HepG2 (cell line): ENCODE data around the gene LDLRAD4. TPM values are rescaled to one million over a fixed set of nuclear protein-coding genes. Genes with fewer than 3 reads are reported as not detected.

Experiments used
- ATAC-seq: fragments of 200-7000 bp; cut with Tn5 transposase; 3 replicates; pipeline ENCODE4 v1.9.1; 2020; ENCODE audit warnings: mild to moderate bottlenecking, moderate library complexity
- BruUV-seq: library from RNA; stranded (reverse); fragments of 400-500 nt; replicated peaks from 2 replicates; lab custom pipeline; 2021; lab: Mats Ljungman, UMichigan
- CTCF ChIA-PET: fragments of 300-600 bp; formaldehyde crosslinking; extraction: SDS; loops from one replicate; lab custom pipeline; 2021; ENCODE audit warnings: low total read pairs, inconsistent platforms, low intra/inter-chr PET ratio; lab: Yijun Ruan, JAX
- POLR2A ChIA-PET: fragments of 350-600 bp; sonication (Branson Sonifier 250); formaldehyde crosslinking; loops from one replicate; lab custom pipeline; 2020; ENCODE audit warnings: antibody characterized with exemption, inconsistent platforms; lab: Yijun Ruan, JAX
- DNase-seq: peaks from one replicate; pipeline ENCODE4 v3.0.0-alpha.2; 2015; ENCODE audit warnings: low spot score
- FAIRE-seq: peaks from 3 replicates; lab custom pipeline; 2011; peaks lifted over from hg19 to GRCh38; lab: Jason Lieb, UNC
- H2AFZ ChIP-seq: one replicate; pipeline ENCODE4 v1.6.1; 2011; ENCODE audit warnings: low read length, inconsistent platforms
- H3K27ac ChIP-seq: fragments of 300-600 bp; 3 replicates; pipeline ENCODE4 v1.8.0; 2011; ENCODE audit warnings: mixed run types, mild to moderate bottlenecking, mixed read lengths, low read length, inconsistent platforms; ENCODE audit not compliant: insufficient read depth; ENCODE audit errors: extremely low read length
- H3K27me3 ChIP-seq, 2 experiments: fragments of 200-600 bp in 1 of 2; 2 replicates in 1 of 2; 3 replicates in 1 of 2; pipeline versions ENCODE4 v1.6.0 to v1.8.0; 2011; ENCODE audit warnings: low read length in 2 of 2, mild to moderate bottlenecking in 2 of 2, moderate library complexity in 2 of 2, inconsistent platforms in 1 of 2; ENCODE audit not compliant: insufficient read depth in 2 of 2, control insufficient read depth in 1 of 2
- H3K36me3 ChIP-seq, 2 experiments: fragments of 200-600 bp in 1 of 2; replicated peaks in 1 of 2; 2 replicates in 1 of 2; 3 replicates in 1 of 2; pipeline versions ENCODE4 v1.5.1 to v1.8.0; 2011; ENCODE audit warnings: low read length in 2 of 2, inconsistent platforms in 1 of 2; ENCODE audit not compliant: insufficient read depth in 2 of 2, control insufficient read depth in 1 of 2
- H3K4me1 ChIP-seq: 2 replicates; pipeline ENCODE4 v1.5.1; 2012; ENCODE audit warnings: low read length, inconsistent platforms; ENCODE audit not compliant: insufficient read depth
- H3K4me2 ChIP-seq: 2 replicates; pipeline ENCODE4 v1.6.0; 2011; ENCODE audit warnings: low read depth, low read length, inconsistent platforms
- H3K4me3 ChIP-seq, 3 experiments: fragments of 200-600 bp in 1 of 3; sonication (generic), shearing (Covaris generic) in 1 of 3; replicated peaks in 1 of 3; 2 replicates each; pipeline ENCODE4 v1.5.1; 2011 to 2016; ENCODE audit warnings: low read length in 3 of 3, inconsistent platforms in 2 of 3, low read depth in 2 of 3, mild to moderate bottlenecking in 2 of 3, control low read depth in 1 of 3, mixed read lengths in 1 of 3; ENCODE audit not compliant: insufficient read depth in 1 of 3
- H3K79me2 ChIP-seq: one replicate; pipeline ENCODE4 v1.6.1; 2011; ENCODE audit warnings: low read length, inconsistent platforms; ENCODE audit not compliant: insufficient read depth
- H3K9ac ChIP-seq: 2 replicates; pipeline ENCODE4 v1.6.0; 2011; ENCODE audit warnings: mild to moderate bottlenecking, low read depth, low read length, inconsistent platforms; ENCODE audit not compliant: insufficient read depth
- H3K9me3 ChIP-seq: 2 replicates; pipeline ENCODE4 v1.5.1; 2012; ENCODE audit warnings: mild to moderate bottlenecking, low read length
- H4K20me1 ChIP-seq: 2 replicates; pipeline ENCODE4 v1.6.0; 2011; ENCODE audit warnings: inconsistent platforms, mild to moderate bottlenecking, low read length, moderate library complexity; ENCODE audit not compliant: insufficient read depth
- HCFC1 ChIP-seq: fragments of 150-350 bp; IDR thresholded peaks from 2 replicates; pipeline ENCODE4 v1.6.1; 2014; ENCODE audit warnings: low read depth, low read length
- MTA1 ChIP-seq: sonication (generic); formaldehyde crosslinking; IDR thresholded peaks from 2 replicates; pipeline ENCODE4 v1.4.0; 2020; ENCODE audit warnings: missing genetic modification reagents, mild to moderate bottlenecking, borderline replicate concordance
- NFYC ChIP-seq: IDR thresholded peaks from 2 replicates; pipeline ENCODE4 v1.6.1; 2016; ENCODE audit warnings: missing genetic modification reagents, missing compliant biosample characterization
- NPAS2 ChIP-seq: sonication (generic); formaldehyde crosslinking; IDR thresholded peaks from 2 replicates; pipeline ENCODE4 v1.8.0; 2022; ENCODE audit warnings: mild to moderate bottlenecking, missing genetic modification reagents, borderline replicate concordance
- PITX1 ChIP-seq: sonication (generic); formaldehyde crosslinking; IDR thresholded peaks from 2 replicates; pipeline ENCODE4 v1.5.1; 2020; ENCODE audit warnings: mild to moderate bottlenecking, missing genetic modification reagents
- RFX3 ChIP-seq: IDR thresholded peaks from 2 replicates; pipeline ENCODE4 v1.6.1; 2016; ENCODE audit warnings: missing biosample characterization, missing genetic modification reagents
- SAP130 ChIP-seq: IDR thresholded peaks from 2 replicates; pipeline ENCODE4 v1.6.1; 2016; ENCODE audit warnings: low read depth
- ZEB1 ChIP-seq: IDR thresholded peaks from 2 replicates; pipeline ENCODE4 v1.6.1; 2012; ENCODE audit warnings: mild to moderate bottlenecking, low read depth, inconsistent platforms; ENCODE audit not compliant: insufficient replicate concordance
- ZNF556 ChIP-seq: sonication (generic); formaldehyde crosslinking; IDR thresholded peaks from 2 replicates; pipeline ENCODE4 v1.4.0; 2020; ENCODE audit warnings: mild to moderate bottlenecking, missing genetic modification reagents, borderline replicate concordance
- ZNF816 ChIP-seq: sonication (generic); formaldehyde crosslinking; IDR thresholded peaks from 2 replicates; pipeline ENCODE4 v1.8.0; 2022; ENCODE audit warnings: missing genetic modification reagents, mild to moderate bottlenecking, borderline replicate concordance
- WGBS: methylation state at CpG from one replicate; pipeline ENCODE4 v1.1.6; 2017; ENCODE audit warnings: low lambda C conversion rate; 5-methylcytosine and 5-hydroxymethylcytosine counted together
- in situ Hi-C: cut with HindIII; loops from 2 replicates; pipeline ENCODE4 v1.10.0; 2017; ENCODE audit warnings: low pct_unique_long_range_greater_than_20kb; ENCODE audit not compliant: extremely low pct_ligation_motif_present
- intact Hi-C: fragments of 100-400 bp; cut with micrococcal nuclease; formaldehyde crosslinking; loops from one replicate; pipeline ENCODE4 v1.10.0; 2022; ENCODE audit not compliant: unreplicated experiment
- polyA plus RNA-seq, 8 experiments: library from polyadenylated mRNA; depleted of rRNA in 3 of 8; stranded (reverse) in 7 of 8; unstranded in 1 of 8; fragments of >200 nt; fragmentation: Illumina TruSeq in 4 of 8; extraction: Trizol in 4 of 8; gene quantifications; 2 replicates each; pipeline versions ENCODE4 v1.2.1 to v1.2.3, GENCODE V29; 2011 to 2016; ENCODE audit warnings: low read depth in 4 of 8, missing spikeins in 1 of 8, mixed read lengths in 1 of 8; ENCODE audit not compliant: insufficient read depth in 1 of 8
- total RNA-seq, 5 experiments: library from RNA; depleted of rRNA; stranded (reverse); fragments of >200 nt; fragmentation: Illumina TruSeq; extraction: Trizol; gene quantifications; 2 replicates each; pipeline ENCODE4 v1.2.3, GENCODE V29; 2016; ENCODE audit warnings: low read depth in 1 of 5
- TF ChIP-seq, protein P1 (sequence below): sonication (generic); formaldehyde crosslinking; IDR thresholded peaks from one replicate; pipeline ENCODE4 v1.5.1; 2020; ENCODE audit warnings: mild to moderate bottlenecking, missing genetic modification reagents; ENCODE audit errors: not compliant biosample characterization
- TF ChIP-seq, protein P2 (sequence below): sonication (generic); formaldehyde crosslinking; IDR thresholded peaks from 2 replicates; pipeline ENCODE4 v1.4.0; 2020; ENCODE audit warnings: missing genetic modification reagents
- TF ChIP-seq, protein P3 (sequence below): sonication (generic); formaldehyde crosslinking; conservative IDR thresholded peaks from 2 replicates; pipeline ENCODE4 v1.4.0; 2020; ENCODE audit warnings: missing genetic modification reagents

The LDLRAD4 gene
- total and polyA plus RNA-seq, 2 of the 13 experiments (the other 11 are each of a cell fraction or from before 2014, with no cell fraction given): 13.6 to 20.9 TPM

DNA sequence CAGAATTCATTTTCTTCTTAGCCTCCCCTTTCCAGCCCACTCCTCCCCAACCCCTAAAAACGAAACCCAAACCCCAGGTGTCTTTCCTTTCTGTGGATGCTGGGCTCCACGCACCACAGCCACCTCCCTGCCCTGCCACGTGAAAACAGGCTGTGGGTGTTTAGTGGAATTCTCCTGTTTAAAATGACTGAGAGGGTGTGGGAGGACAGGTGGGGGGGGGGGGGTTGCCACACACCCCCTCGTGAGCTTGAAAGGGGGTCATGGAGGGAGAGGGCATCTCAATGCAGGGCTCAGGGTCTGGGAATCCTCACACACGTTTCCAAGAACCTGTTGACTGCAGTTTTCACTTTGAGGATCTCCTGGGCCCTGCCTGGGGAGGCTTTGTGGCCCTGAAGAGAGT is 397.5 kb downstream of the LDLRAD4 start (continued):
- TF ChIP-seq, protein P1, sequence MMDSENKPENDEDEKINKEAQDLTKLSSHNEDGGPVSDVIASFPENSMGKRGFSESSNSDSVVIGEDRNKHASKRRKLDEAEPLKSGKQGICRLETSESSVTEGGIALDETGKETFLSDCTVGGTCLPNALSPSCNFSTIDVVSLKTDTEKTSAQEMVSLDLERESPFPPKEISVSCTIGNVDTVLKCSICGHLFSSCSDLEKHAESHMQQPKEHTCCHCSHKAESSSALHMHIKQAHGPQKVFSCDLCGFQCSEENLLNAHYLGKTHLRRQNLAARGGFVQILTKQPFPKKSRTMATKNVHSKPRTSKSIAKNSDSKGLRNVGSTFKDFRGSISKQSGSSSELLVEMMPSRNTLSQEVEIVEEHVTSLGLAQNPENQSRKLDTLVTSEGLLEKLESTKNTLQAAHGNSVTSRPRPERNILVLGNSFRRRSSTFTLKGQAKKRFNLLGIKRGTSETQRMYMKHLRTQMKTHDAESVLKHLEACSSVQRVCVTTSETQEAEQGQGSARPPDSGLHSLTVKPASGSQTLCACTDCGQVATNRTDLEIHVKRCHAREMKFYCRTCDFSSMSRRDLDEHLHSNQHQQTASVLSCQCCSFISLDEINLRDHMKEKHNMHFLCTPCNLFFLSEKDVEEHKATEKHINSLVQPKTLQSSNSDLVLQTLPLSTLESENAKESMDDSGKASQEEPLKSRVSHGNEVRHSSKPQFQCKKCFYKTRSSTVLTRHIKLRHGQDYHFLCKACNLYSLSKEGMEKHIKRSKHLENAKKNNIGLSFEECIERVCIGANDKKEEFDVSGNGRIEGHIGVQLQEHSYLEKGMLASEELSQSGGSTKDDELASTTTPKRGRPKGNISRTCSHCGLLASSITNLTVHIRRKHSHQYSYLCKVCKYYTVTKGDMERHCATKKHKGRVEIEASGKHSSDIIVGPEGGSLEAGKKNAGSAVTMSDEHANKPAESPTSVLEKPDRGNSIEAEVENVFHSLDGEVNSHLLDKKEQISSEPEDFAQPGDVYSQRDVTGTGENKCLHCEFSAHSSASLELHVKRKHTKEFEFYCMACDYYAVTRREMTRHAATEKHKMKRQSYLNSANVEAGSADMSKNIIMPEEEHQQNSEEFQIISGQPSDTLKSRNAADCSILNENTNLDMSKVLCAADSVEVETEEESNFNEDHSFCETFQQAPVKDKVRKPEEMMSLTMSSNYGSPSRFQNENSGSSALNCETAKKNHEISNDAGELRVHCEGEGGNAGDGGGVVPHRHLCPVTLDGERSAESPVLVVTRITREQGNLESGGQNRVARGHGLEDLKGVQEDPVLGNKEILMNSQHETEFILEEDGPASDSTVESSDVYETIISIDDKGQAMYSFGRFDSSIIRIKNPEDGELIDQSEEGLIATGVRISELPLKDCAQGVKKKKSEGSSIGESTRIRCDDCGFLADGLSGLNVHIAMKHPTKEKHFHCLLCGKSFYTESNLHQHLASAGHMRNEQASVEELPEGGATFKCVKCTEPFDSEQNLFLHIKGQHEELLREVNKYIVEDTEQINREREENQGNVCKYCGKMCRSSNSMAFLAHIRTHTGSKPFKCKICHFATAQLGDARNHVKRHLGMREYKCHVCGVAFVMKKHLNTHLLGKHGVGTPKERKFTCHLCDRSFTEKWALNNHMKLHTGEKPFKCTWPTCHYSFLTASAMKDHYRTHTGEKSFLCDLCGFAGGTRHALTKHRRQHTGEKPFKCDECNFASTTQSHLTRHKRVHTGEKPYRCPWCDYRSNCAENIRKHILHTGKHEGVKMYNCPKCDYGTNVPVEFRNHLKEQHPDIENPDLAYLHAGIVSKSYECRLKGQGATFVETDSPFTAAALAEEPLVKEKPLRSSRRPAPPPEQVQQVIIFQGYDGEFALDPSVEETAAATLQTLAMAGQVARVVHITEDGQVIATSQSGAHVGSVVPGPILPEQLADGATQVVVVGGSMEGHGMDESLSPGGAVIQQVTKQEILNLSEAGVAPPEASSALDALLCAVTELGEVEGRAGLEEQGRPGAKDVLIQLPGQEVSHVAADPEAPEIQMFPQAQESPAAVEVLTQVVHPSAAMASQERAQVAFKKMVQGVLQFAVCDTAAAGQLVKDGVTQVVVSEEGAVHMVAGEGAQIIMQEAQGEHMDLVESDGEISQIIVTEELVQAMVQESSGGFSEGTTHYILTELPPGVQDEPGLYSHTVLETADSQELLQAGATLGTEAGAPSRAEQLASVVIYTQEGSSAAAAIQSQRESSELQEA (CRISPR knock-in tag): no peak
- TF ChIP-seq SAP130 (CRISPR knock-in tag): no peak

DNA sequence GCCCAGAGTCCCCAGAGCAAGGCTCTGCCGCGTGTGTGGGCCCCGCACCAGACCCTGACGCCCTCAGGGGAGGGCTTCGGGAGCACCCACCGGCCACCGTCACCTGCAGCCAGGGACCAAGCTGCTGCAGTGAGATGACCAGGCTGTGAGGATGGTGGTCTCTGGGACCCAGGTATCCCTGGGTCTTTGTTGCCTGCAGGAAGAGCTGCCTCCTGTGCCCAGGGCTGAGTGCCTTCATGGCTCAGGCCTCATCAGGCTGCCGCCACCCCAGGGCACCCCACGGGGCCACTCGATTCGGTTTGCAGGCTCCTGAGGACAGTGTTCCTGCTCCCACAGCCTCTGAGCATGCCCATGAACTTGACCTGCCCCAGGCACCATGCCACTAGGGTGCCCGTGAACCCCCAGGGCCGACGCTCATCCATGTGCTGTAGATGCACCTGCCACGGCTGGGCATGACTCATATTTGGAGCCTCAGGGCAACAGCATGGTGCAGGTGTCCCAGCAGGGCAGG is 398.0 kb downstream of the LDLRAD4 start:
- CTCF ChIA-PET: no interaction called here
- 93% methylated on average over 3 of the region's 15 CpGs for WGBS
- TF ChIP-seq, protein P2, sequence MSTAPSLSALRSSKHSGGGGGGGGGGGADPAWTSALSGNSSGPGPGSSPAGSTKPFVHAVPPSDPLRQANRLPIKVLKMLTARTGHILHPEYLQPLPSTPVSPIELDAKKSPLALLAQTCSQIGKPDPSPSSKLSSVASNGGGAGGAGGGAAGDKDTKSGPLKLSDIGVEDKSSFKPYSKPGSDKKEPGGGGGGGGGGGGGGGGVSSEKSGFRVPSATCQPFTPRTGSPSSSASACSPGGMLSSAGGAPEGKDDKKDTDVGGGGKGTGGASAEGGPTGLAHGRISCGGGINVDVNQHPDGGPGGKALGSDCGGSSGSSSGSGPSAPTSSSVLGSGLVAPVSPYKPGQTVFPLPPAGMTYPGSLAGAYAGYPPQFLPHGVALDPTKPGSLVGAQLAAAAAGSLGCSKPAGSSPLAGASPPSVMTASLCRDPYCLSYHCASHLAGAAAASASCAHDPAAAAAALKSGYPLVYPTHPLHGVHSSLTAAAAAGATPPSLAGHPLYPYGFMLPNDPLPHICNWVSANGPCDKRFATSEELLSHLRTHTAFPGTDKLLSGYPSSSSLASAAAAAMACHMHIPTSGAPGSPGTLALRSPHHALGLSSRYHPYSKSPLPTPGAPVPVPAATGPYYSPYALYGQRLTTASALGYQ (CRISPR knock-in tag): no peak
- TF ChIP-seq HCFC1 (no peak), ZEB1 (no peak), ZNF816 (CRISPR knock-in tag) (no peak), PITX1 (CRISPR knock-in tag) (no peak), MTA1 (no peak), RFX3 (CRISPR knock-in tag) (no peak), ZNF556 (CRISPR knock-in tag) (no peak), NPAS2 (no peak), NFYC (CRISPR knock-in tag) (no peak)
- TF ChIP-seq, protein P3, sequence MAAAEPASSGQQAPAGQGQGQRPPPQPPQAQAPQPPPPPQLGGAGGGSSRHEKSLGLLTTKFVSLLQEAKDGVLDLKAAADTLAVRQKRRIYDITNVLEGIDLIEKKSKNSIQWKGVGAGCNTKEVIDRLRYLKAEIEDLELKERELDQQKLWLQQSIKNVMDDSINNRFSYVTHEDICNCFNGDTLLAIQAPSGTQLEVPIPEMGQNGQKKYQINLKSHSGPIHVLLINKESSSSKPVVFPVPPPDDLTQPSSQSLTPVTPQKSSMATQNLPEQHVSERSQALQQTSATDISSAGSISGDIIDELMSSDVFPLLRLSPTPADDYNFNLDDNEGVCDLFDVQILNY (CRISPR knock-in tag): no peak

More for the DNA sequence above, 398.0 kb downstream of the LDLRAD4 start:
- Histone ChIP-seq H3K4me1 (peaks cover 8% of the 10 kb centered on the region; the same call in 1 of the 2 replicates), H2AFZ (no peak overlapping the region), H3K79me2 (no peaks in the 10 kb centered on the region), H4K20me1 (no peaks in the 10 kb centered on the region), H3K9ac (no peak overlapping the region), H3K4me3 (no peak overlapping the region), H3K27me3 (no peaks in the 10 kb centered on the region), H3K4me2 (no peak overlapping the region), H3K9me3 (no peaks in the 10 kb centered on the region), H3K36me3 (no peaks in the 10 kb centered on the region), H3K27ac (no peak overlapping the region)
- in situ Hi-C loops: no loop called here
- intact Hi-C loops: no loop called here
- no peak for FAIRE-seq
- no peak for ATAC-seq
- DNase-seq: no peak
- POLR2A ChIA-PET: no interaction called here
- no TSS peak for BruUV-seq
